Hepatocyte (in vitro differentiated cells): Measurements from ENCODE around the gene FBLN2. TPM values are rescaled to one million over a fixed set of nuclear protein-coding genes. Genes with fewer than 3 reads are reported as not detected.

Experiments
- DNase-seq: peaks from one replicate; pipeline ENCODE4 v3.0.0-alpha.2; 2016; ENCODE audit warnings: low spot score
- H2AFZ ChIP-seq: fragments of 200-600 bp; sonication (generic); 2 replicates; pipeline ENCODE4 v1.6.0; 2016; ENCODE audit warnings: antibody characterized with exemption, mild to moderate bottlenecking
- H3K27ac ChIP-seq: fragments of 200-600 bp; sonication (generic); 2 replicates; pipeline ENCODE4 v1.5.1; 2016; ENCODE audit warnings: mild to moderate bottlenecking
- H3K27me3 ChIP-seq: fragments of 200-600 bp; sonication (generic); 2 replicates; pipeline ENCODE4 v1.6.1; 2016
- H3K36me3 ChIP-seq: fragments of 200-600 bp; sonication (generic); replicated peaks from 2 replicates; pipeline ENCODE4 v1.5.1; 2016; ENCODE audit warnings: low read depth; ENCODE audit not compliant: insufficient read depth
- H3K4me1 ChIP-seq: fragments of 200-600 bp; sonication (generic); 2 replicates; pipeline ENCODE4 v1.5.1; 2016; ENCODE audit warnings: mild to moderate bottlenecking, moderate library complexity; ENCODE audit not compliant: insufficient read depth
- H3K4me2 ChIP-seq: fragments of 200-600 bp; sonication (generic); 2 replicates; pipeline ENCODE4 v1.6.0; 2016
- H3K4me3 ChIP-seq: fragments of 200-600 bp; sonication (generic); 2 replicates; pipeline ENCODE4 v1.5.1; 2016; ENCODE audit warnings: mild to moderate bottlenecking
- H3K79me2 ChIP-seq: fragments of 200-600 bp; sonication (generic); 2 replicates; pipeline ENCODE4 v1.6.0; 2017; ENCODE audit warnings: mild to moderate bottlenecking
- H3K9me2 ChIP-seq: fragments of 200-600 bp; sonication (generic); replicated peaks from 2 replicates; pipeline ENCODE4 v1.6.0; 2017; ENCODE audit warnings: mild to moderate bottlenecking; ENCODE audit not compliant: insufficient read depth
- H3K9me3 ChIP-seq: fragments of 200-600 bp; sonication (generic); 2 replicates; pipeline ENCODE4 v1.5.1; 2016; ENCODE audit warnings: low read depth, mild to moderate bottlenecking
- H4K20me1 ChIP-seq: fragments of 200-600 bp; sonication (generic); 2 replicates; pipeline ENCODE4 v1.6.0; 2016; ENCODE audit warnings: mild to moderate bottlenecking; ENCODE audit not compliant: insufficient read depth, poor library complexity, severe bottlenecking
- EZH2 ChIP-seq: fragments of 200-600 bp; sonication (generic); IDR thresholded peaks from 2 replicates; pipeline ENCODE4 v1.6.1; 2016; ENCODE audit warnings: antibody characterized with exemption, mild to moderate bottlenecking, borderline replicate concordance
- EZH2phosphoT487 ChIP-seq: fragments of 200-600 bp; sonication (generic); IDR thresholded peaks from one replicate; pipeline ENCODE4 v1.6.1; 2018; ENCODE audit warnings: antibody characterized with exemption, mild to moderate bottlenecking, low read depth, moderate library complexity; ENCODE audit not compliant: unreplicated experiment, severe bottlenecking
- WGBS: methylation state at CpG from one replicate; pipeline ENCODE4 v1.1.6; 2016; ENCODE audit warnings: low lambda C conversion rate; ENCODE audit errors: missing lambda C conversion rate; 5-methylcytosine and 5-hydroxymethylcytosine counted together
- polyA plus RNA-seq: library from polyadenylated mRNA; unstranded; fragments of >200 nt; fragmentation: Nextera tagmentation; extraction: Ambion mirVana; gene quantifications from 2 replicates; pipeline ENCODE4 v1.2.1, GENCODE V29; 2016
- total RNA-seq: library from RNA; depleted of rRNA; stranded (reverse); fragments of >200 nt; gene quantifications from 2 replicates; pipeline ENCODE4 v1.2.3, GENCODE V29; 2014
- TF ChIP-seq, protein P1 (sequence below): fragments of 200-600 bp; sonication (generic); IDR thresholded peaks from 2 replicates; pipeline ENCODE4 v1.5.1; 2016; ENCODE audit warnings: antibody characterized with exemption, mild to moderate bottlenecking; ENCODE audit not compliant: poor library complexity

FBLN2 gene
- total and polyA plus RNA-seq, 2 experiments from 2014 or later: 75.8 to 76.2 TPM

- Histone ChIP-seq H3K27ac (no peak overlapping the region), H3K4me3 (no peak overlapping the region), H3K79me2 (no peaks in the 10 kb centered on the region), H3K27me3 (peaks cover 13% of the 10 kb centered on the region), H3K9me2 (no peaks in the 10 kb centered on the region), H4K20me1 (no peaks in the 10 kb centered on the region), H3K4me1 (peaks cover 4% of the 10 kb centered on the region), H3K4me2 (peak overlapping the region; percentile 67), H2AFZ (no peak overlapping the region), H3K36me3 (no peaks in the 10 kb centered on the region), H3K9me3 (no peaks in the 10 kb centered on the region)
- DNase-seq: no peak
- 91% methylated on average over 9 of the region's 9 CpGs for WGBS
- TF ChIP-seq EZH2phosphoT487 (no peak), EZH2 (no peak)
- TF ChIP-seq, protein P1, sequence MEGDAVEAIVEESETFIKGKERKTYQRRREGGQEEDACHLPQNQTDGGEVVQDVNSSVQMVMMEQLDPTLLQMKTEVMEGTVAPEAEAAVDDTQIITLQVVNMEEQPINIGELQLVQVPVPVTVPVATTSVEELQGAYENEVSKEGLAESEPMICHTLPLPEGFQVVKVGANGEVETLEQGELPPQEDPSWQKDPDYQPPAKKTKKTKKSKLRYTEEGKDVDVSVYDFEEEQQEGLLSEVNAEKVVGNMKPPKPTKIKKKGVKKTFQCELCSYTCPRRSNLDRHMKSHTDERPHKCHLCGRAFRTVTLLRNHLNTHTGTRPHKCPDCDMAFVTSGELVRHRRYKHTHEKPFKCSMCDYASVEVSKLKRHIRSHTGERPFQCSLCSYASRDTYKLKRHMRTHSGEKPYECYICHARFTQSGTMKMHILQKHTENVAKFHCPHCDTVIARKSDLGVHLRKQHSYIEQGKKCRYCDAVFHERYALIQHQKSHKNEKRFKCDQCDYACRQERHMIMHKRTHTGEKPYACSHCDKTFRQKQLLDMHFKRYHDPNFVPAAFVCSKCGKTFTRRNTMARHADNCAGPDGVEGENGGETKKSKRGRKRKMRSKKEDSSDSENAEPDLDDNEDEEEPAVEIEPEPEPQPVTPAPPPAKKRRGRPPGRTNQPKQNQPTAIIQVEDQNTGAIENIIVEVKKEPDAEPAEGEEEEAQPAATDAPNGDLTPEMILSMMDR: no peak
Measured at GRCh38 chr3:13651057-13651400, 102.1 kb downstream of the FBLN2 start.

DNA sequence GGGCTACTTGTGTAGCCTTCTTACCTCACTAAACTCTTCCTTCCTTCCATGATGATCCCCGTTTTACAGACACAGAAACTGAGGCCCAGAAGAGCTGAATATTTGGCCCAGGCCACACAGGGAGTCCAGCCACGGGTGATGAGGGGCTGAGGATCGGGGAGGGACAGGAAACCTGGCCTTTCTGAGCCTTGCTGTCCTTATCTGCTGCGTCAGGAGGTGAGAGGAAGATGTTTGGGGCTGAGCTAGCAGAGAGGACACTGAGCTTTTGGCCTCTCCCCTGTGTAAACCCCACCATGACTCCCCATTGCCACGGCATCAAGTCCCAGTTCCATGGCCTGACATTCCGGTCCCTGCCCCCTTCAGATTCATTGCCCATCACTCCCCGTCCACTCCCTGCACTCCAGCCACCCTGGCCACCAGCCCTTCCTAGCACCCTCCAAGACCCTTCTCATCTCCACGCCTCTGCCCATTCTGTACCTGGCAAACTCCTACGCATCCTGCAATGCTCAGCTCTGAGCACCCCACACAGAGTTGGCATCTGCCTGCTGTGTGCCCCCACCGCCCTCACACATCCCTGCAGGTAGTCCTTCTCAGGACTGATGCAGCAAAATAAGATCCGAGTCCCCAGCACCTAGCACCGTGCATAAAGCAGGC lies 103.0 kb downstream of the FBLN2 start:
- no peaks in the 10 kb centered on the region for H3K36me3 ChIP-seq
- H3K4me3 ChIP-seq: no peak overlapping the region
- TF ChIP-seq, protein P1: no peak
- no peak for TF ChIP-seq EZH2
- no peak for TF ChIP-seq EZH2phosphoT487
- WGBS: 83% methylated on average over 11 of the region's 12 CpGs
- H3K27me3 ChIP-seq: peaks cover 22% of the 10 kb centered on the region
- no peaks in the 10 kb centered on the region for H3K9me2 ChIP-seq
- peaks cover 4% of the 10 kb centered on the region for H3K4me1 ChIP-seq
- no peak for DNase-seq
- no peaks in the 10 kb centered on the region for H3K79me2 ChIP-seq
- no peak overlapping the region for H2AFZ ChIP-seq
- no peaks in the 10 kb centered on the region for H3K9me3 ChIP-seq
- no peak overlapping the region for H3K27ac ChIP-seq
- no peak overlapping the region for H3K4me2 ChIP-seq
- no peaks in the 10 kb centered on the region for H4K20me1 ChIP-seq

DNA sequence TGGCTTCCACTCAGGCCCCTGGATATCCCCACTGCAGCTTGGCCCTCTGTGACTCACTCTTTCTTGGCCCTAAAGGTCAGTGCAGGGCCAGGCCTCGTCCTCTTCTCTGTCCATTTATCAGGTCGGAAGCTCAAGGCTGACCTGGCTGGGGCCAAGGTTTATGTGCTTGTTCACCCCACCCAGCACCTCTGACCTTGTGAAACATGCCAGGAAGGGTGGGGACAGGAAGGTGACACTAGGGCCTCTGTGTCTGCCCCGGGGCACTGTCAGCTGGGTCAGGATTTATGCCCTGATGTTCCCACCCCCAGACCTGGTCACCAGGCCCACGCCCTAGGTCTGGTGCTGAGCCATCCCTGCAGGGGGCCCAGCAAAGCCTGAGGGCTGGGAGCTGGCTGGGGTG lies 103.8 kb downstream of the FBLN2 start:
- Histone ChIP-seq H3K4me3 (no peak overlapping the region), H3K36me3 (no peaks in the 10 kb centered on the region), H3K9me2 (no peaks in the 10 kb centered on the region), H2AFZ (no peak overlapping the region), H3K4me1 (peaks cover 4% of the 10 kb centered on the region), H3K27me3 (peaks cover 27% of the 10 kb centered on the region), H3K9me3 (no peaks in the 10 kb centered on the region), H4K20me1 (no peaks in the 10 kb centered on the region), H3K79me2 (no peaks in the 10 kb centered on the region), H3K4me2 (no peak overlapping the region), H3K27ac (no peak overlapping the region)
- TF ChIP-seq EZH2 (no peak), EZH2phosphoT487 (no peak)
- TF ChIP-seq, protein P1: no peak
- no peak for DNase-seq
- WGBS: 92% methylated on average over 3 of the region's 4 CpGs
